Fibroblast of pulmonary artery (primary cell): ENCODE results near the gene RSRC2.
A peak's percentile ranks its signal among the peaks of the same experiment; 100 is the strongest.
"Not testable (repeated sequence)": the region's sequence is repeated elsewhere in the genome, so short reads cannot be mapped to it uniquely, and the experiment has no call there.

Experiments
- DNase-seq: peaks from one replicate; pipeline ENCODE4 v3.0.0-alpha.2; 2010; ENCODE audit warnings: low read depth
- H3K4me3 ChIP-seq: replicated peaks from 2 replicates; pipeline ENCODE4 v1.5.1; 2011; ENCODE audit warnings: low read depth, mild to moderate bottlenecking, control low read depth, low read length, moderate library complexity
- TF ChIP-seq, protein P1 (sequence below): IDR thresholded peaks from 2 replicates; pipeline ENCODE4 v1.5.1; 2011; ENCODE audit warnings: mild to moderate bottlenecking, control low read depth, low read length, inconsistent platforms; ENCODE audit errors: missing control alignments

The RSRC2 gene

GRCh38 chr12:122486805-122487426 is 39.8 kb downstream of the RSRC2 start:
- no peak for DNase-seq

GRCh38 chr12:122486360-122486759 is 40.4 kb downstream of the RSRC2 start:
- H3K4me3 ChIP-seq, DNase-seq: not testable (repeated sequence)

More at GRCh38 chr12:122486805-122487426, 39.8 kb downstream of the RSRC2 start:
- no peak overlapping the region for H3K4me3 ChIP-seq
- TF ChIP-seq, protein P1, sequence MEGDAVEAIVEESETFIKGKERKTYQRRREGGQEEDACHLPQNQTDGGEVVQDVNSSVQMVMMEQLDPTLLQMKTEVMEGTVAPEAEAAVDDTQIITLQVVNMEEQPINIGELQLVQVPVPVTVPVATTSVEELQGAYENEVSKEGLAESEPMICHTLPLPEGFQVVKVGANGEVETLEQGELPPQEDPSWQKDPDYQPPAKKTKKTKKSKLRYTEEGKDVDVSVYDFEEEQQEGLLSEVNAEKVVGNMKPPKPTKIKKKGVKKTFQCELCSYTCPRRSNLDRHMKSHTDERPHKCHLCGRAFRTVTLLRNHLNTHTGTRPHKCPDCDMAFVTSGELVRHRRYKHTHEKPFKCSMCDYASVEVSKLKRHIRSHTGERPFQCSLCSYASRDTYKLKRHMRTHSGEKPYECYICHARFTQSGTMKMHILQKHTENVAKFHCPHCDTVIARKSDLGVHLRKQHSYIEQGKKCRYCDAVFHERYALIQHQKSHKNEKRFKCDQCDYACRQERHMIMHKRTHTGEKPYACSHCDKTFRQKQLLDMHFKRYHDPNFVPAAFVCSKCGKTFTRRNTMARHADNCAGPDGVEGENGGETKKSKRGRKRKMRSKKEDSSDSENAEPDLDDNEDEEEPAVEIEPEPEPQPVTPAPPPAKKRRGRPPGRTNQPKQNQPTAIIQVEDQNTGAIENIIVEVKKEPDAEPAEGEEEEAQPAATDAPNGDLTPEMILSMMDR = no peak

GRCh38 chr12:122484385-122484784 is 42.4 kb downstream of the RSRC2 start:
- H3K4me3 ChIP-seq, DNase-seq: not testable (repeated sequence)

- TF ChIP-seq, protein P1 = no peak
- DNase-seq = no peak
- no peak overlapping the region for H3K4me3 ChIP-seq
Measured at GRCh38 chr12:122483969-122484368, 42.8 kb downstream of the RSRC2 start.

GRCh38 chr12:122481861-122482260 is 44.9 kb downstream of the RSRC2 start:
- TF ChIP-seq, protein P1 = no peak
- no peak for DNase-seq
- H3K4me3 ChIP-seq = no peak overlapping the region

- TF ChIP-seq, protein P1 = no peak
- no peak overlapping the region for H3K4me3 ChIP-seq
- no peak for DNase-seq
Measured at GRCh38 chr12:122480753-122481152, 46.0 kb downstream of the RSRC2 start.

DNA sequence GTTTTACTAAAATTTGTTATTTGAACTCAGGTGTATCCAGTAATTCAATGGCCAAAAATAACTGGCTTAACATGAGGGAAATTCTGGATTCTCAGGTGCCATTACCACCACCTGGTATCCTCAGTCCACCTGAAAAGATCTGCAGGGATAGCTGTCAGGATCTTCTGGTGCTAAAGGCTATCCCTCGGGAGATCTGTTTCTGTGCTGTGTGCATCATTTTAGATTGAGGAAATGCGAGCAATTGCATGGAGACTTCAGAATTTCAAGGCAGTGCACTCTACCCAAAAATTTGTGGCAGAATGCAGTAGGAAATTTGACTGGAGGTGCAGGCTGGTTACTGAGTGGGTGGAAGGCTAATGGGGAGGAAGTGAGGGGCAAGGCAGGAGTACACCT is 52.4 kb downstream of the RSRC2 start:
- TF ChIP-seq, protein P1 = no peak
- no peak overlapping the region for H3K4me3 ChIP-seq
- DNase-seq = no peak

DNA sequence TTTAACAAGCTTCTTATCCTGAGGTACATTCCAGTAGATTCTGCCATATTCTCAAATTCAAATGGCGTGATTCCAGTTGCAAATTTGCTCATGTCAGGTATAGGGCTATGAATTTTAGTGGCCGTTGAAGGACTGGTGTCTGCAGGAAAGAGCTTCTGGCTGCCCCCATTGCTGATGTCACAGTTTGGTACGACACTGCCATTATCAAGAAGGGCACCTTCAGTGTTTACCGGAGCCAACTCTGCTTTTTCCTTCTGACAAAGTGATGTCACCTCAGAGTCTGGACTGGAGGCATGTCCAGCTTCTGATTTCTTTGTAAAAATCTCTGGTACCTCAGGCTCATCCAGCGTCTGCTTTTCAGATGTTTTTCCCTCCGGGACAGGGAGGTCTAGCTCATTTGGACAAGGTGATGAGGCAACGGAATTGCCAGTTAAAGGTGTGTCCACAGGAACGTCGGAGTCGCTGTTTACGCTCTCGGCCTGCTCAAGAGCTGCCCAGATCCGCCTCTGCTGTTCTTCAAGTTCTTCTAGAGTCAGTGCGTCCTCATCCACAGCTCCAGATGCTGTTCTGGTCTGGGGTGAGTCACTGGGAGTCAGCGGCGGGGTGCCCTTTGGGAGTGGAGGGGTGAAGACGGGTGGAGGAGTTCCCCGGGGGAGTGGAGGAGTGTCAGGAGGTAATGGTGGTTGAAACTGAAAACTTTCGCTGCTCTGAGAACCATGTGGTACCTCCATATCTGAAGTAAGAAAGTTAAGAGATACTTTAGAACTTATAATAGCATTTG is 53.0 kb downstream of the RSRC2 start:
- TF ChIP-seq, protein P1 = no peak
- DNase-seq = peak; percentile 51
- no peak overlapping the region for H3K4me3 ChIP-seq
